Skeletal muscle tissue (tissue), 4 donors: ENCODE results near the gene SALL3. TPM values are rescaled to one million over a fixed set of nuclear protein-coding genes. Genes with fewer than 3 reads are reported as not detected.

Experiments
- H3K27ac ChIP-seq: one replicate; pipeline ENCODE4 v1.7.0; 2013; ENCODE audit warnings: mild to moderate bottlenecking, low read depth, low read length, inconsistent platforms
- H3K27me3 ChIP-seq, 3 donors: one replicate each; pipeline ENCODE4 v1.7.0; 2013; ENCODE audit warnings: low read length in 3 of 3; ENCODE audit not compliant: control insufficient read depth in 3 of 3, insufficient read depth in 3 of 3
- H3K36me3 ChIP-seq, 3 donors: one replicate each; pipeline ENCODE4 v1.7.0; 2013; ENCODE audit warnings: low read length in 3 of 3; ENCODE audit not compliant: control insufficient read depth in 3 of 3, insufficient read depth in 3 of 3
- H3K4me1 ChIP-seq, 3 donors: one replicate each; pipeline ENCODE4 v1.7.0; 2013; ENCODE audit warnings: low read length in 3 of 3, mild to moderate bottlenecking in 3 of 3; ENCODE audit not compliant: control insufficient read depth in 3 of 3, insufficient read depth in 3 of 3
- H3K4me3 ChIP-seq, 3 donors: one replicate each; pipeline ENCODE4 v1.7.0; 2013; ENCODE audit warnings: low read length in 3 of 3
- H3K9ac ChIP-seq, 3 donors: one replicate each; pipeline ENCODE4 v1.7.0; 2013; ENCODE audit warnings: low read length in 3 of 3, mild to moderate bottlenecking in 3 of 3, moderate library complexity in 2 of 3, low read depth in 1 of 3
- H3K9me3 ChIP-seq, 3 donors: one replicate each; pipeline ENCODE4 v1.7.0; 2013; ENCODE audit warnings: low read length in 3 of 3; ENCODE audit not compliant: control insufficient read depth in 3 of 3
- total RNA-seq: library from RNA; depleted of rRNA; stranded (reverse); fragments of >200 nt; gene quantifications from one replicate; pipeline ENCODE4 v1.2.3, GENCODE V29; 2014
- donor health status: Osteomylitis.

SALL3 gene
- total RNA-seq, 1 donor from 2014 or later = not detected

DNA sequence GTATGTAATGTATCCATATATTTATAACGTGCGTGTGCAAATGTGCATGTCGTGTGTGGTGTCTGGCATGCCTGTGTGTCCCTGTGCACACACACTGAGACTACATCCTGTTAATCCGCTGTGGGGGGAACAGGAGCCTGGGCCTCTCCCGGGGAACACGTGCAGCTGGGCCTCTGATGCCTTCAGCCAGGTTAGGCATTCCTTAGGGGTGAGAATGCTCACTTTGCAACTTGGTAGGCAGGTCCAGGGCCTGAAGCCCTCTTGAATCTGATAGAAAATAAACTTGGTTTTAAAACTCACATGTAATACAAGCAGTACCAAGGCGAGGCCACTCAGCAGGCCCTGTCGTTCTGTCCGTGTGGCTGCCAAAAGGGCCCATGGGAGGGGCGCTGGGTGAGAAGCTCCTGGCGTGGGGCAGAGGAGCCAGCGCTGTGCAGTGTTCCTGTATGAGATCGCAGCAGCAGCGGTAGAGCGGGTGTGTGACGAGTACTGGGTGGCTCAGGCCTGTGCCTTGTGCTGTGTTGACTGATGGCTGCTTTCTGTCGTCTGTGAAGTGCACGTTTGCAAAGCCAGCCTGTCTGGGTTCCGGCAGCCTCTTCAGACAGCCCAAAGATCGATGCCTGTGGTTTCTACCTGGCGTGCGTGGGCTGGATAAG, 16.2 kb downstream of the SALL3 start:
- peaks cover 6 to 31% (median 8%) of the 10 kb centered on the region in 3 donors for H3K27me3 ChIP-seq
- no peak overlapping the region for H3K4me3 ChIP-seq
- H3K27ac ChIP-seq = no peak overlapping the region
- H3K9me3 ChIP-seq = peaks cover 0 to 3% (median 2%) of the 10 kb centered on the region in 3 donors
- no peak overlapping the region for H3K9ac ChIP-seq
- no peaks in the 10 kb centered on the region for H3K36me3 ChIP-seq
- no peaks in the 10 kb centered on the region for H3K4me1 ChIP-seq

DNA sequence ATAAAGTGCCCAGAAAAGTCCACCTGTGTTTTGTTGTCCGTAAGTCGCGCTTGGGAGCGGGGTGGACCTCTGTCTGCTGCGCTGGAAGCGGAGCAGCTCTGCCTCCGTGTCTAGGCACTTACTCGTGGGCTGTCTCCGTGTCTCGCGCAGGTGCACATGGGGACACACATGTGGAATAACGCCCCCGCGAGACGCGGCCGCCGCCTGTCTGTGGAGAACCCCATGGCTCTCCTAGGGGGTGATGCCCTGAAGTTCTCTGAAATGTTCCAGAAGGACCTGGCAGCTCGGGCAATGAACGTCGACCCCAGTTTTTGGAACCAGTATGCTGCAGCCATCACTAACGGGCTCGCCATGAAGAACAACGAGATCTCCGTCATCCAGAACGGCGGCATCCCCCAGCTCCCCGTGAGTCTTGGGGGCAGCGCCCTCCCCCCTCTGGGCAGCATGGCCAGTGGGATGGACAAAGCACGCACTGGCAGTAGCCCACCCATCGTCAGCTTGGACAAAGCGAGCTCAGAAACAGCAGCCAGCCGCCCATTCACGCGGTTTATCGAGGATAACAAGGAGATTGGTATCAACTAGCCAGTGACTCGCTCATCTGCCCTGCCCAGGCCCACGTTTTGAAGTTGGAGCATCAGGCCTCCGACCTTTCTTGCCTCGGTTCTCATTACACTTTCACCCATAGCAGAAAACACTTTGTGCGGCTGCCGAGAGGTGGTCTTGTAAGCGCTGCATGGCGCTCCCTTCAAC, 17.3 kb downstream of the SALL3 start:
- Histone ChIP-seq H3K9me3 (peaks cover 0 to 3% (median 2%) of the 10 kb centered on the region in 3 donors), H3K4me1 (no peaks in the 10 kb centered on the region), H3K27ac (no peak overlapping the region), H3K36me3 (no peaks in the 10 kb centered on the region), H3K27me3 (peaks cover 6 to 27% (median 8%) of the 10 kb centered on the region in 3 donors), H3K4me3 (no peak overlapping the region), H3K9ac (no peak overlapping the region)

DNA sequence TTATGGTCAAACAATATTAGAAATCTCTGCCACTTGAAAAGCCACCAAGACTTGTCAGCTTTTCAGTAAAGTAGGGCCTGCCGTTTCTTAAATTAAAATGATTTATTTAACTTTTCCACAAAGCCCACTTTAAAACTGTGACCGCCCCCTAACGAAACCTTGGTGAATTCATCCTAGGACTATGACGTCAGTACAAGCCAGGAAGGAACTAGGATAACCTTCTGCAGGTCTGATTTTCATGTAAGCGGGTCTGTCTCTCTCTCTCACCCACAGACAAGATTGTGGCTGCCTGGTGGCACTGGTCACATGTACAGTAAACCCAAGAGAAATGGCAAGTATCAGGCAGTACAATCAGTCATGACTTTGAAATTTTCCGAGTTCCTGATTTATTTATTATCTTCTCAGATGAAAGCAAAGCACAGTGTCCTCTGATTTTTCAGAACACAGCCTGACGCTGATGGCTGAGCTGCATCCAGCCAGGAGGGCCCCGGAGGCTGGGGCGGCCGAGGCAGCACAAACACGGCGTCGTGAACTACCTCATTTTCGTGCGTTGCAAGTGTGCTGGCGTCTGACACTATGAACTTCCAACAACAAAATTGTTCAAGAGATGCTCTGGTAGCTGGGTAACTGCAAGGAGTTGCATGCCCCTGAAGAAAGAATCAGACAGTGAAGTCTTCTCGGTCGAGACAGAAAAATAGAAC, 18.9 kb downstream of the SALL3 start:
- no peaks in the 10 kb centered on the region for H3K36me3 ChIP-seq
- H3K9ac ChIP-seq = no peak overlapping the region
- H3K9me3 ChIP-seq = peaks cover 0 to 3% (median 2%) of the 10 kb centered on the region in 3 donors
- H3K4me1 ChIP-seq = no peaks in the 10 kb centered on the region
- no peak overlapping the region for H3K4me3 ChIP-seq
- no peak overlapping the region for H3K27ac ChIP-seq
- H3K27me3 ChIP-seq = peaks cover 6 to 27% (median 8%) of the 10 kb centered on the region in 3 donors

DNA sequence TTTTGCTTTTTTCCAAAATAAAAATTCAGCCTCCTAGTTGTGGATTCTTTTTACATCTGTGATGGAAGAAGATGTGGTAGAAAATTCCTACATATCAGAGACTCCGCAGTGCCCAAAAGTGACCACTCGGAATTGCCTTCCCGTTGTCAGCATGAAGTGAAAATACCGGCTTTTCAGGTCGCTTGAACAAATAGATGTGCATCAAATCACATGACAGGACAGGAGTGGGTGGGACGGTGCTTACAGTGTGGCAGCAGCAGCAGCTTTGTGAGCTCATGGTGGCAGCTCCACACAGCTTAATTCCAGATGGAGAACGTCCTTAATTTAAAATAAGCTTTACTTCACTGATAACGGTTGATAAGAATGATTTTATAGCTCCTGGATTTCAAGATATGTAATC, 20.3 kb downstream of the SALL3 start:
- H3K36me3 ChIP-seq = no peaks in the 10 kb centered on the region
- no peak overlapping the region for H3K27ac ChIP-seq
- no peak overlapping the region for H3K9ac ChIP-seq
- no peaks in the 10 kb centered on the region for H3K4me1 ChIP-seq
- peaks cover 6 to 27% (median 8%) of the 10 kb centered on the region in 3 donors for H3K27me3 ChIP-seq
- H3K4me3 ChIP-seq = no peak overlapping the region
- H3K9me3 ChIP-seq = peaks cover 0 to 3% (median 0%) of the 10 kb centered on the region in 3 donors

DNA sequence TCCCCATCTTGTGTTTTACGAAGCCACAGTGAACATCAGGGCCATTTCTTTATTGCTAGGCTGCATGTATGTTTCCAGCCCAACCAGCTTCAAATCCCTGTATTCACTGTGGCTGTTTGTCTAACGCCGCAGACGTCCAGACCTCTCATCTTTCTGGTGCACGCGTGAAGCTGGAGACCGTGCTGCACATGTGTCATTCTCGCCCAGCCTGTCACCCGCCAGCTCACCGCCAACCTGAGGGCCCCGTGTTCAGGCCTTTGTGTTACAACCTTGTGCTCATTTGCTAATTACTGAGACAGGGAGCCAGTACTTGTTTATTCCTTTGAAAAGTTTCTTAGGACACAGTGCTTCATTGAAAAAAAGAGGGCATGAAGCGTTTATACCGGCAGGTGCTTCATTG, 21.4 kb downstream of the SALL3 start:
- no peaks in the 10 kb centered on the region for H3K36me3 ChIP-seq
- peaks cover 0 to 3% (median 0%) of the 10 kb centered on the region in 3 donors for H3K9me3 ChIP-seq
- no peak overlapping the region for H3K9ac ChIP-seq
- H3K4me1 ChIP-seq = no peaks in the 10 kb centered on the region
- peaks cover 6 to 30% (median 6%) of the 10 kb centered on the region in 3 donors for H3K27me3 ChIP-seq
- no peak overlapping the region for H3K27ac ChIP-seq
- no peak overlapping the region for H3K4me3 ChIP-seq

DNA sequence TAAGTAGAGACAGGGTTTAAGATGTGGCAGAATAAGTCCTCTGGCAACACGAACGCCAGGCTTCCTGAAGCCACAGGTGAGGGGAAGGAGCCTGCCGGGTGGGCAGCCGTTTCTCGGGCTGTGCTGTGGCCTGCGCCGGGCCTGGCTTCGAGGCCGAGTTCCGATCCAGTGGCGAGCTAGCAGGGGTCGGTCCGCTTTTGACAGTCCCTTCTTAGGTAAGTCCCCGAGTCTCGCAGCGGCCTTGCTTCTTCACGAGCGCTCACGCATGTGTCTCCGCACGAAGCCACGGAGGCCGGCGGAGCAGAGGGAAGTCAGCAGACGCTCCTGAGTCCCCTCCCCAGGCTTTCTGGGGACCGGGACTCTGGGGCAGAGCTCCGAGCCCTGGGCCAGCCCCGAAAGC, 26.0 kb downstream of the SALL3 start:
- H3K9me3 ChIP-seq = no peaks in the 10 kb centered on the region
- H3K27ac ChIP-seq = no peak overlapping the region
- H3K9ac ChIP-seq = no peak overlapping the region
- no peak overlapping the region for H3K4me3 ChIP-seq
- peaks cover 0 to 12% (median 4%) of the 10 kb centered on the region in 3 donors for H3K27me3 ChIP-seq
- no peaks in the 10 kb centered on the region for H3K4me1 ChIP-seq
- H3K36me3 ChIP-seq = no peaks in the 10 kb centered on the region

DNA sequence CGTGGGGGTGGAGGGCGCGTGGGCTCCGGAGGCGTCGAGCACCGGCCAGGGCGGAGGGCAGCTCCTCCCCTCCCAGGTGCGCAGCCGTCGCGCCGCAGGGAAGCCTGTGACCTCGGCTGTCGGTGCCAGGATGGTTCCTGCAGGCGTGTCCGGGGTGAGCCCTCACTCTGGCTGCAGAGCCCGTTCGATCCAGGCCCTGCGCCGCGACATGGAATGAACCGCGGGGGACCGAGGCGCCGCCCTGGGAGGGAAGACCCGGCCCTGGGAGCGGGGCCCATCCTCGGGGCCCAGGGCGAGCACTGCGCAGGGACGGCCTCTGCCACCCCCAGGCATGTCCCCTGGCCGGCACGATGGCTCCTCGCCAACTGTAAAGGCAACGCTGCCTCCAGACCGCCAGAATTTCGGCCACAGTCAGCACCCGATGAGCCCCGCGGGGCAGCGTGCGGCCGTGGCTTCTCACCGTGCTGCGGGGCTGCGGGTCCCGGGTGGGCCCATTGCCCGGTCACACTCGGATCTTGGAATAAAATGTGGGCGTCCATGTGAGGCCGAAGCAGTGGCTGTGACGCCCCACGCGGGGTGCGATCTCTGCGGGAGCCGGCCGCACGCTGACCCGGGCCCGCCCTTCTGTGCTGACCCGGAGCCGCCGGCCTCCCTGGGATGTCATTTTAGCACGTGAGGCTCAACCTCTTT, 26.6 kb downstream of the SALL3 start:
- no peak overlapping the region for H3K4me3 ChIP-seq
- H3K4me1 ChIP-seq = no peaks in the 10 kb centered on the region
- H3K27me3 ChIP-seq = peaks cover 0 to 10% (median 4%) of the 10 kb centered on the region in 3 donors
- no peak overlapping the region for H3K9ac ChIP-seq
- H3K27ac ChIP-seq = no peak overlapping the region
- H3K36me3 ChIP-seq = no peaks in the 10 kb centered on the region
- no peaks in the 10 kb centered on the region for H3K9me3 ChIP-seq

DNA sequence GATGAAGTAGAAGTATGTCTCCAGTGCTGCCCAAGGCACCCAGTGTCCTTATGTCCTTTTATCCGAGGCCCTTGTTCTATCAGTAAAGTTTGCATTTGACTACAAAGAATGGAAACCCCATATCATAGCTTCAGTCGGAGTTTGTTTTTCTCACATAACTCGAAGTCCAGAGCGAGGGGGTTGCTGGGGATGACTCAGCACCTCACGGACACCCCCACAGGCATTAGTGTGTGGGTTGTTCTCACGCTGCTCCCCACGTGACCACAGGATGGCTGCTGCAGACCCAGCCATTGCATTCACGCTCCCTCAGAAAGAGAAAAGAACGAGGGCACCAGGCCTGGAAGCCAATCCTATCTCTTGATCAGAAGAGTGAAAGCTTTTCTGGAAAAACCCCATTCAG, 27.8 kb downstream of the SALL3 start:
- no peak overlapping the region for H3K27ac ChIP-seq
- no peaks in the 10 kb centered on the region for H3K9me3 ChIP-seq
- no peaks in the 10 kb centered on the region for H3K36me3 ChIP-seq
- H3K4me3 ChIP-seq = no peak overlapping the region
- peaks cover 0 to 12% (median 7%) of the 10 kb centered on the region in 3 donors for H3K27me3 ChIP-seq
- no peak overlapping the region for H3K9ac ChIP-seq
- no peaks in the 10 kb centered on the region for H3K4me1 ChIP-seq

DNA sequence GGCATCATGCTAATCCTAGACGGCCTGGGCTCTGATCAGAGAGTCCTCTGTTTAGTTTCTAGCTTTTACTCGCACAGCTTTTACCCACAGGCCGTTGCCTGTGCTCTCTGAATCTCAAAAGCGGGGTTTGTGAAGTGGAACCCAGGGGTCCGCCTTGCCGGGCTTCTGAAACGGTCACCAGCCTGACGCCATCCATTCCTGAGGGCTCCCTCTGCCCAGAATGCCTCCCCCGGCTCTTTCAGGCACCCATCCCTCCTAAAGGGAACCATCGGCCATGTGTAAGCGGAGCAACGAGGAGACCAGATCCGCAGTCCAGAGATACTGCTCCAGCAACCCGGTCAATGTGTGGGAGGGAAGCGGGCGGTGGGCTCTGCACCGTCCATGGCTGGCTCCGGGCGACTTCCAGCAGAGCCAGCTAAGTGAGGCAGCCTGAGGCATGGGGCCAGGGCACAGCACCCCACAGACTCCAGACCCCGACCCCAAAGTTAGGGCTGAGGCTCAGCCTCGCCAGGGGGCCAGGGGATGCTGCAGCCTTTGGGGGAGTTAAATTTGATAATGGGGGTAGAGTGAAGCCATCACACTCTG, 28.8 kb downstream of the SALL3 start:
- Histone ChIP-seq H3K9ac (no peak overlapping the region), H3K27ac (no peak overlapping the region), H3K27me3 (peaks cover 0 to 12% (median 7%) of the 10 kb centered on the region in 3 donors), H3K4me1 (no peaks in the 10 kb centered on the region), H3K36me3 (no peaks in the 10 kb centered on the region), H3K4me3 (no peak overlapping the region), H3K9me3 (no peaks in the 10 kb centered on the region)
